ENCODE results near the gene ABCD3. TPM values are rescaled to one million over a fixed set of nuclear protein-coding genes. Genes with fewer than 3 reads are reported as not detected.
A peak's percentile ranks its signal among the peaks of the same experiment; 100 is the strongest.

The ABCD3 gene
- total and polyA plus RNA-seq, 2 of the 8 experiments (the other 6 are each of a cell fraction or from before 2014, with no cell fraction given) = 6.6 to 29.4 TPM

GRCh38 chr1:94417978-94418663, at the start of gene ABCD3 (continued):
- TF ChIP-seq TAF1 (IDR thresholded peaks at IDR 0.05; ENCODE audit: low read depth, low read length) (peak; percentile 73; the same call in 1 of the 2 replicates), YY1 (IDR thresholded peaks at IDR 0.05; ENCODE audit: low read depth, low read length) (peak; percentile 74), PHF8 (conservative IDR thresholded peaks at IDR 0.05; ENCODE audit: low read depth, low read length) (peak; percentile 61), SP1 (IDR thresholded peaks at IDR 0.05; ENCODE audit: low read depth, low read length) (no peak), CBX8 (IDR thresholded peaks at IDR 0.05; ENCODE audit: borderline replicate concordance, low read depth, low read length) (no peak), POLR2A (IDR thresholded peaks at IDR 0.05; ENCODE audit: control extremely low read depth in 1 of 2, low read depth in 2 of 2, low read length in 2 of 2) (peak in 1 of 2 experiments; percentile 64; a peak in 2 of 3 replicates), BACH1 (IDR thresholded peaks at IDR 0.05; ENCODE audit: low read length) (peak; percentile 77), RBBP5 (IDR thresholded peaks at IDR 0.05; ENCODE audit: borderline replicate concordance, low read depth, low read length) (peak; percentile 98), SAP30 (IDR thresholded peaks at IDR 0.05; ENCODE audit: insufficient read depth, insufficient replicate concordance, low read length) (no peak), ASH2L (IDR thresholded peaks at IDR 0.05; ENCODE audit: low read length) (peak; percentile 89), KDM4A (IDR thresholded peaks at IDR 0.05; ENCODE audit: low read depth, low read length, severe bottlenecking) (peak; percentile 94), CTBP2 (IDR thresholded peaks at IDR 0.05; ENCODE audit: borderline replicate concordance, insufficient read depth, insufficient read length, low read length) (peak; percentile 36), POLR2AphosphoS5 (IDR thresholded peaks at IDR 0.05; ENCODE audit: low read depth, low read length) (peak; percentile 35; the same call in 1 of the 2 replicates), JUND (IDR thresholded peaks at IDR 0.05; ENCODE audit: low read length) (no peak), TBP (IDR thresholded peaks at IDR 0.05; ENCODE audit: low read depth, low read length) (peak; percentile 34; the same call in 1 of the 2 replicates), CEBPB (IDR thresholded peaks at IDR 0.05; ENCODE audit: low read depth, low read length) (peak; percentile 58; the same call in 1 of the 2 replicates), HDAC6 (IDR thresholded peaks at IDR 0.05; ENCODE audit: low read depth, low read length) (no peak), CHD1 (IDR thresholded peaks at IDR 0.05; ENCODE audit: low read depth, low read length) (no peak), GABPA (IDR thresholded peaks at IDR 0.05; ENCODE audit: borderline replicate concordance, insufficient read depth, low read length) (no peak), HDAC2 (IDR thresholded peaks at IDR 0.05; ENCODE audit: borderline replicate concordance in 1 of 2, low read depth in 2 of 2, low read length in 2 of 2) (peak in 1 of 2 experiments; percentile 25; a peak in 2 of 4 replicates)
